Activated CD8-positive, alpha-beta memory T cell treated with anti-CD3 and anti-CD28 coated beads for 48 hours (primary cell): ENCODE data around the gene CDH4.

ENCODE experiments used
- DNase-seq, 3 experiments: peaks; one replicate each; pipeline ENCODE4 v3.0.0-alpha.2; 2020; ENCODE audit warnings: low read depth in 2 of 3, low spot score in 2 of 3

Gene CDH4

DNA sequence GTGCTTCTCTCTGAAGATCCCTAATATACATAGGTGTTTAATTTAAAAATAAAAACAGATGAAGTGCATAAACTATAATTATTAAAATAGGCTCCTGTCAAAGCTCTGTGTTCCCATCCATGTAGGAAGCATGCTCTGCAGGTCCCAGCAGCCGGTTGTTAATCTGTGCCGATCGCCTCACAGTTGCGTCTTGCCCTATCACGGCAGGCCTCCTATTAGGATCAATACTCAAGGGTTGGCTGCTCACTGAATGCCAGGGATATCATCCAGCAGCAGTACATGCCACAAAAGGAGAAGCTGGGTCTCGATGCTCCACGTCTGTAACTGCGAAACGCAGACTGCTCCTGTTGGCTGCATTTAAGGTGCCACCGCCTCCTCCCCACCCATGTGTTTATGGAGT is 369.8 kb downstream of the CDH4 start:
- DNase-seq = no peak

DNA sequence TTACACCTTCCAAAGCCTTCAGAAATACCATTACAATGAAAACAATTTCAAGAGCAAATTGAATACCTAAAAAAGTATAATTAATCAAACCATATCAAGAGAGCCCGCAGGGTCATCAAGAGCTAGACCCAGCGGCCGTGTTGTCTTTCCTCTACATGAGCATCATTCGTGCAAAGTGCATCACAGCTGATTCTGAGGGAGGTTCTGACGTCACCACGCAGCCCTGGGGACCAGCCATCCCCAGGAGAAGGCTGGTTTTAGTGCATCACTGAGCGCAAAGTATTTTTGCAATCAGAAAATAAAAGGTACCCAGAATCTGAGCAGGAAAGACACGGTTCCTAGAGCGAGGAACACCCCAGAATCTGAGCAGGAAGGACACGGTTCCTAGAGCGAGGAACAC is 371.4 kb downstream of the CDH4 start:
- DNase-seq = no peak

DNA sequence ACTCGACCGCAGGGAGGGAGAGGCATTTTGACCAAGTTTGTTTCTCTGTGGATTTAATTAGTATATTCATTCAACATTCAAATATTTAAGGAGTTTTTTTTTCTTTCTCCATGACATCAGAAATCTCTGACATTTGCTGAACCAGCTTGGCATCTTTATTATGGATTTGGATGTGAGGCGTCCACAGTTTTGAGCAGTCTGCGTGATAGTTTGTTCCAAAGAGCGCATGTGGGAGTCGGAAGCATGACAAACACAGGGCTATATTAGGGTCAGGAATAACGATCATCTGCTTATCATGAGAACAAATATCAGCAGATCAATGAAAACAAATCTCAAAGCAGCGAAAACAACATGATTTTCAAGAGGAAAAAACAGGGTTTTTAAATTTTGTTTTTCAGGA is 373.2 kb downstream of the CDH4 start:
- DNase-seq = no peak

DNA sequence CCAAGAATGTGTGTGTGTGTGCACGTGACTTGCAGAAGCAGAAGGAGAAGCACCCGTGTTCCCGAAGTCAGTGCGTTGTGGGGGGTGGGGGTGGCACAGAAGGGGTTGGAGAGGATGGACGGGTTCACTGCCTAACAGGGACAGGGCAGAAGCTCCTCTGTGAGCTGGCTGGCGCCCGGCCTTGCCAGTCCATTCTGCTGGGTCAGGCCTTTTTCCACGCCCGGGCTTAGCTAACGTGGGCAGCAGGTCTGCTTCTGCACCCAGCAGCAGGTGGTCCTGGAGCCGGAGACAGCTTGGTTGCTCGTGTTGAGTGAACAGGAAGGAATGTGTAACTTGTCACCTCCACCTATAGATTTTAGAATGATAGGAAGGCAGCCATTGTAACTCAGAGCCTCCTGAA is 374.4 kb downstream of the CDH4 start:
- DNase-seq = no peak

DNA sequence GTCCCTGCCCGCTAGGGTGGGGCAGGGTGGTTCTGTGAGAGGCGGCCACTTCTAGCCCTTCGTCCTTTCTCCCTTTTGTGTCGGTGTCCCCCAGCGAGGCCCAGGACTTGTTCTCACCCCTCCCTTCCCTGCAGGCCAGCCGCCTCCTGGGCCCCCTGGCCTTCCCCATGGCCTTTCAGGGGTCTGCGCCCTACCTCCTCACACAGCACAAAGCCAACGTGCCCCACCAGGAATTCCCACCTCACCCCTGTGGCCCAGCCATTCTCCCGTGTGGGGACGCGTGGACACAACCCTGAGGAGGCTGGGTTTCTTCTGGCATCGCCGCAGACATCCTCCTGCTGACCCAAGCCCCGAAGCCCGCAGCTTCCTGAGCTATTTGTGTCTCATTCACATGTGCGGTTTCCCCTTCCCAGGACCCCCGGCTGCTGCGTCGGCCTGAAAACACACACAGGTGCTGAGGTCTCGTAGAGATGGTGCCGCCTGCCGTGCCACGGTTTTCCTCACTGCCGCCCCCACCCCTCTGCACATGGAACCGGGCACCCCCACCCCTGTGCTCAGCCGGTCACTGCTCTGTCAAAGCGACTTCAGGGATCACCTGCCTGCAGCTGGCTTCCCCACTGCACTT is 375.8 kb downstream of the CDH4 start:
- DNase-seq = no peak

DNA sequence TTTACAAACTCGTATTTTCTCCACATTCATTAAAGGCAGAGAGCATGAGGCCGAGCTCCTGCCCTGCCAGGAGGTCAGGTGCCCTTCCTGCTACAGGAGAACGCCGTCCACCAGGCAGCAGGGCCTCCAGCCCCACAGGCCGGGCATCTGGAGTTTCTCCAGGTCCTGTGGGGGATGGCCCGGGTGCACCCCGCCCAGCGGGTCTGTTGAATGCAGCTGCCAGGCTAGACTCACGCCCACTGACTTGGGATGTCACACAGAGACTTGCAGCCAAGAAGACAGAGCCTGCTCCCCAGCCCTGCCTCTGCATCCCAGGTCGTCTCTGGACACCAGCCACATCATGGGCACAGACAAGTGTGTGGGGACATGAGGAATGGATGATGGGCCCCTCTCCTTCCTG is 376.4 kb downstream of the CDH4 start:
- no peak for DNase-seq

DNA sequence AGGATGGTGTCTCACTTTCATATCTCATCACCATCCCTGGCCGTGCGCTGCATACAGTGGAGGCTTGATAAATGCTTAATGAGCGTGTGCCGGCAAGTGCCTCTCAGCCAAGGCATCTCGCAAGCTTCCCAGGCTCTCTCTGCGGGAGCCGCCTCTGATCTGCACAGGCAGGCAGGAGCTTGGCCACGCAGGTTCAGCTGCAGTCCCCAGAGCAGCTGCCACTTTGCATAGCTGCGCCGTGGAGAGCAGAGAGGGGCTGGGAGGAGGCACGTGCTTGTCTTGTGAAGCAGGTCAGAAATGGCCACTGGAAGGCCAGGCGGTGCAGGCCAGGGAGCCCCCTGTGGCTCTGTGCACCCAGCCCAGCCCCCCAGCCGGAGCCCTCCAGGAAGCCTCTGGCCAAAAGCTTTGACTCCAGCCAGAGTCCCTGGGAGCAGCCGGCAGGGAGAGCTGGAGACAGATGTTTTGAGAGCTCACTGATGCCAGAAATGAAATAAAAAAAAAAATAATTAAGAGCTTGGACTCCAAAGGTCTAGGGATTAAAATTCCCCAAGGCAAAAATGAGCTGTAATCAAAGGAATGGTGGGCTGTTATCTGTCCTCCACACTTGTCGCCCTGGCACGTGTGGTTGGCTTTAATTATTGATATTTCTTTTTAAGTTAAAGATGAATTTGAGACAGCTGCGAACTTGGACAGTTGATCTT is 377.0 kb downstream of the CDH4 start:
- no peak for DNase-seq

DNA sequence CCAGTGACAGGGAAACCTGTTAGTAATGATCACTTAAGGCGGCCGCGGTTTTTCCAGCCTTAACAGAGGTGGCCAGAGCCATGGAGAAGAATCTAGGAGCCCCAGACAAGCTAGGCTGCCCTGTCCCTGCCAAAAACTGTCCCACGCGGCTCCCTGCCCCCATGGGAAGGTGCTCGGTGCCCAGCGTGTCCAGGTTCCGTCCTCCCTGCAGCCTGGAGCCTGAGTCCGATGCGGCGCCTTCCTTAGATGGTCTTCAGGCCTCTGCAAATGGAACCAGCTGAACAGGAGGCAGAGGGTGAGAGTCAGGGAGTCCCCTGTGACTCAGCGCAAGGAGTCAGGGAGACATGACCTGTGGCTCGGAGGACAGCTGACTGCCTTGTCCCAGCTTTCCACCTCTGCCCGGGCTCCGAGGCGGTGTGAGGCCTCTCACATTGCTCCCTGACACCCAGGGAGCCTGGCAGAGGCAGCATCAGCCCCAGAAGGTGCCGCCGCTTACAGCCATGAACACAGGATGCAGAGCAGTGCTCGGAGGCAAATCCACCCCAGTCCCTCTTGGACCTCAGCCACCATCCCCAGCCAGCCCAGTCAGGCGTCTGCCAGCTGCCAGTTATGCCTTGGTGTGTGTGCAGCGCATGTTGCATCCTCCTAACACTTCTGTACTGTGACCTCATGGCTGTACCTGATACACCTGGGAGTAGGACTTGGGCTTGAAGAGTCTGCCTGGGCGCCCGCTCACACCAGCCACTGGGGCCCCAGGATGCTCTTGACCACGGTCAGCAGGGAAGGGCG is 377.7 kb downstream of the CDH4 start:
- DNase-seq = no peak

DNA sequence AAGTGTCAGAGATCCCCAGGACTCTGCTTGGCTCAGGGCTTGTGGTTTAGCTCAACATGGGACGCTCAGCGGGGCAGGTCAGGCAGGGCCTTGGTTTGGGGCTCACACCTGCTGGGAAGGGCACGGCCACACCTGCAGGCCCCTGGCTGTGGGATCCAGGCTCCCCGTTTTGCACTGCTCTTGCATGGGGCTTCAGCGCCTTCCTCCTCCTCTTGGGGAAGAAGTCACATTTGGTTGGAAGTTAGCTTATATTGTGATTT is 378.3 kb downstream of the CDH4 start:
- no peak for DNase-seq

DNA sequence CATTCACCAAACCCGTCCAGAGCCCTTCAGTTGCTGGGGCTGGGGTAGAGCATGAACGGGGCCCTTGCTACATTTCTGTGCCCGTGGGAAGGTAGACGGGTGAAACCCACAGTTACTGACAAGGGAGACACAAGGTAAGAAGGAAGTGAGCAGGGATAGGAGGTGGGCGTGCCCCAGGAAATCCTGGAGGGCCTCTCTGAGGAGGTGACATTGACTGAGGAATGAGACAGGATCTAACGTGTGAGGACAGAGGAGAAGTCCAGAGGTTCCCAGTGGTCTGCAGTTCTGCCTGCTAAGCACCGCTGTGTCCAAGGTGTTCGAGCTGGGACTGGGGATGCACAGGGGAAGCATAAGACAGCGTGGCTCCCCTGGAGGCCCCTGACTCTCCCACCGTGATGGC is 378.8 kb downstream of the CDH4 start:
- no peak for DNase-seq

DNA sequence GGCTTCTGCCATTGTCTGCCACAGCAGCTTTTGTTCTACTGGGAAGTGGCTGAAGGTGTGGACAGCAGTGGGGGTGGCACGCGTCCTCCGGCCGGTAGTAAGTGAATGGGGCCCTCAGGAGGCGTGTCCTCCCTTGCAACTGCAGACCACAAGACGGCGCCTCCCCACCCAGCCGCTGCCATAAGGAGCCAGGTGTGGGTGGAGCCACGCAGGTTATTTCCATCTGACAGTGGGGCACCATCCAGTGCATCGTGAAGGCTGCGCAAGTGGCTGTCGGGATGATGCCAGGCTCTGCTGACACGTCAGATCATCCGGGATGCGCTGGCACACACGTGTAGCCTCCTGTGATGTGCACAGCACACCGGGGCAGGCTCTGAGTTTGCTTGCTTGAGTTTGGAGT is 379.7 kb downstream of the CDH4 start:
- DNase-seq = no peak

DNA sequence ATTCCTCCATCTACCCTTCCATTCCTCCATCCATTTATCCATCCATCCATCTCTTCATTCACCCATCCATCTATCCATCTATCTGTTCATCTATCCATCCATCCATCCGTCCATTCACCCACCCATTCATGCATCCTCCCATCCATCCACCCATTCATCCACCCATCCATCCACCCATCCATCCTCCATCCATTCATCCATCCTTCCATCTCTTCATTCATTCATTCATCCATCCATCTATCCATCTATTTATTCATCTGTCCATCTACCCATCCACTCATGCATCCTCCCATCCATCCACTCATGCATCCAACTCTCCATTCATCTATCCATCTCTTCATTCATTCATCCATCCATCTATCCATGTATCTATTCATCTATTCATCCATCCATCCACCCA is 380.9 kb downstream of the CDH4 start:
- no peak for DNase-seq

DNA sequence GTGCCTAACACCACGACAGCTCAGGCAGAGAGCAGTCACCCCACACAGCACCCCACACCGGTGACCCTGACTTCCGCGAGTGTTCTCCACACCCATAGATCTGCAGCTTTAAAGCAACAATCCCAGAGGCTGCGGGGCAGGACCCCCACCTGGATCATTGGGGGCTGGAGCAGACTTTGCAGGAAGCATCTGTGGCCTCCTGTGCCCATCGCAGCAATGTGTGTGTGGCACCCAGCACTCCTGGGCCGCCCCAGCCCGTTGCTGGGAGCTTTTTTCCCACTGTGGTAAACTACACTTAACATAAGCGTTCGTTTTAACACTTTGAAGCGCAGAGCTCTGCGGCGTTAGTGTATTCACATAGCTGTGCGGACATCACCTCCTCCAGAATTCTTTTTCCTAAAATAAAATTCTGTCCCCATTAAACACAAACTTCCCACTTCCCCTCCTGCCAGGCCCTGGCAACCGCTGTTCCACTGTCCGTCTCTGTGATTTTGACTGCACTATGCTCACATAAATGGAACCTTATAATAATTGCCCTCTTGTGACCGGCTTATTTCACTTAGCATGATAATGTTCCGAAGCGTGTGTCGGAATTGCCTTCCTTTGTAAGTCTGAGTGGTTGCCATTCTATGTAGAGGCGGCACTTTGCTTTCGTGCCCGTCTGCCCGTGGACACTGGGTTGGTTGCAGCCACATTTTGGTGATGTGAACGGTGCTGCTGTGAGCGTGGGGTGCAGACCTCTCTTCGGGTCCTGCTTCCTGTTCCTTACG is 382.5 kb downstream of the CDH4 start:
- DNase-seq = no peak

DNA sequence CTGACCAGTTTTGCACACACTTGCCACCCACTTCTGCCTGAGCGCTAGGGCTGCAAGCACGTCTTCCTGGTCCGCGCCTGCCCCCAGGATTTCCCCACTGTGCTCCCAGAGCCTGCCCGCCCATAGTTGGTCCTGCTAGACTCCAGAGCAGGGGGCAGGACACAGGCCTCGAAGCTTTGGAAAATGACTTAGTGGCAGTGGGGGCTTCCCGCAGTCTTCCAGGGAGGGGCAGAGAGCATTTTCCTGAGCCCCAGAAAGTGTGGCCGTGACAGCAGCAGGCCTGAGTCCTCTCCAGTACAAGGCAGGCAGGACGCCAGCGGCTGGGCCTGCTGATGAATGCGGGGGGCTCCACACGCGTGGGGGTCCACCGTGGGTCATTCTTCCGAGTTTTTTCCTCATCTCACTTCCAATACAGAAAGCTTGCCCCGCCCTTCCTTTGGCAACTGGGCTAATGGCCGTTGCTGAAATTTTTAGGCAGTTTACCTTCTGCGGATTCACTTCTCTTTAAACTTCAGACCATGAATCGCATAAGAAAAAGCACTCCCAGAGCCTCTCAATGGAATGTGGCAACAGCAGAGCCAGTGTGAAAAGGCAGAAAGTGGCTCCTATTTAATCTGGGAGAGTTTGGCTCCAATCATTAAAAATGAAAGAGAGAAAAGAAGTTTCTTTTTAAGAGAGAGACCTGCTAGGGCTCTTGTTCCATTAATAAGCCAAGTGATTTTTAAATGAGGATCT is 383.8 kb downstream of the CDH4 start:
- DNase-seq = no peak

DNA sequence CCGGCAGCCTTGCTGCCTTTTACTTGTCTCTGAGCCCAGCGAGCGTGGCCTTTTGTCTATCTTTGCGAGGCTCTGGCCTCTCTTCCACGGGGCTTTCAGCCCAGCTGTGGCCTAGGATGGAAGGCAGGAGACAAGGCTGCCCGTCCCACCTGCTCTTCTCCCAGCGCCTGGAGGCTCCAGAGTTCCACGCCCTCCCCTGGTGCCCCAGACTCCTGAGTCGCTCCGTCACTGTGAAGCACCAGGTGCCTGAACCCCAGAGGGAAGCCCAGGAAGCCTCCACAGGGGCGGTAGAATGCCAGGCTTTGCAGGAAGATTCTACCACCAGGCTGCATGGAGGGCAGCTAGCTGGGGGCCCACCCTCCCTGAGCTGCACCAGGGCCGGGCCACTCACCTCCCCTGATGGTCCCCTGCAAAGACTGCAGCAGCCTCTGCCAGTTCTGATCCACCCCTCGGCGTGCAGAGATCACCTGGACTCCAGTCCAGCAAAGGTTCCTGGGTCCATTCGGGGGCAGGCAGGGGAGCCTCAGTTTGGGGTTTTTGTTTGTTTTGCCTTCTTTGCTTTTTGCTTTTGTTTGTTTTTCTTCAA is 384.6 kb downstream of the CDH4 start:
- DNase-seq = no peak

DNA sequence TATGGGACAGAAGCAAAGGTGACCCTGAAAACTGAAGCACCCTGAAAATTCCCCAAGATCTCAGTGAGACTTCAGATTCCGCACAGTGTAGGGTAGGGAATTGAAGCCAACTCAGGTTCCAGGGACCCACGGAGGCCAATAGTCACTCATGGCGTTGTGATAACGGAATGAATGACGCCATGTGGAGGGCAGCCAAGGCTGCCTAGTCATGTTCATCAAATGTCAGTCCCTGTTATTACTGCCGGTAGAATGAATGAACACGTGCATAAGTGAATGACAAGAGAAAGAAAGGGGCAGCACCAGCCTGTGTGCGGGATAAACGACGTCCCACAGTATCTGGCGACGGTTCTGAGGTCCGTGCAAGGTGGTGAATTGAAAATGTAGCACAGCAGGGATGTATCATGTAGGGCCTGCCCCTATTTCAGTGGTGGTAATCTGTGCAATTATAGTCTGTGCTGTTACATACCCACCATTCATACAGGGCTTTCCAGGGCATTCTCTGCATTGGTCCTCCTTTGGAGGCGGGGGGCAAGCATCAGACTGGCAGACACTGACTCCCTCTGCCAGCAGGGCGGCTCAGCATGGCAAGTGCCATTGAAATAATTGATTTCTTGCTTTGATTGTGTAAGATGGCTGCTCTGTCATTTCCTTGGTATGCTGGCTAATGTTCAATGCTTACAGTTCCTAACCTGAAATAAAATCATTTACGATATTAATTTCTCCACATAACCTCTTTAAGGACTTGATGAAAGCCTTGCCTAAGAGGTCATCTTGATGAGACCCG is 386.9 kb downstream of the CDH4 start:
- DNase-seq = no peak

DNA sequence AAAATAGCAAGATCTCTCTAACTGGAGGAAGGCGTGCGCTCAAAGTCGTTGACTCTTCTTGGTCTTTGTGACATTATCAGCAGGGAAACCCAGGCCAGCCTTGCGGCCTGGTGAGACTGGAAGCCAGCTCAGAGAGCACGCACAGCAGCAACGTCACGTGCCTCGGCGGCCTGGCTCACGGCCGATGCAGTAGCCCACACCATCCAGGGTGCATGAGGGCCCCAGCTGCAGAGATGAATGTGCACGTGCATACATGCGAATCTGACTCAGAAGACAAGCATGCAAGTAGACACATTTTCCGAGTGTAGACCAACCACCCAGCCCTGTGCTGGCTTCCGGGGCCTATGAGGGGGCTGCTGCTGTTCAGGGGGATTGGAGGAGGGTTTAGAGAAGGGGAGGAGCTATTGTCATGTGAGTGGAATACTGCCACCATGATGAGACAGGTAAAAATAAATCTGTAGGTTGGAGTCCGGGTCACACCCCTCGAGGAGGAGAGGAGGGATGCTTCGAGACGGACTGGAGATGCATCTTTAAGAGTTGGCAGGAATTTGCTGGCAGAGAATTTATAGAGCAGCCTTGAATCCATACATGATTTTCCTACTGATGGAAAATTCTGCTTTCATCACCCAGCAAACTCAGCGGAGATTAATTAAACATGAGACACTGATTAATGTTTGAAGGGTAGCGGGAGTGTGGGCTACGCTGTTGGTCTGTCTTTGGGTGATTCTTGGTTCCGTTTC is 388.2 kb downstream of the CDH4 start:
- no peak for DNase-seq

DNA sequence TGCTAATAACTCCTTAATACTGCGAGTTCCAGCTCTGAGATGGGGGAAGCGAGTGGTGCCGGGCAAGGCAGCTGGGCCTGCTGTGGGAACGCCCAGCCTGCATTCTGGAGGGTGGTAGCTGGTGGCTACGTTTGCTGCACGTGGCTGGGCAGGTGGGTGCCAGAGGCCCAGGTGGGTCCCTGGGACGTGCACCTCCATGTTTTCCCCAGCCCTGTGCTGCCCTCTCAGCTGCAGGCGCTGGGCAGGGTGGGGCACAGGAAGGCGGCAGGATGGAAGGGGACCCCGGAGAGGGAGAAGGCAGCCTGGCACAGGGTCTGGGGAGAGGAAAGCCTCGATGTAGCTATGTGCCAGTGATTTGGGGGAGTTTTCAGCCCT is 388.8 kb downstream of the CDH4 start:
- no peak for DNase-seq

DNA sequence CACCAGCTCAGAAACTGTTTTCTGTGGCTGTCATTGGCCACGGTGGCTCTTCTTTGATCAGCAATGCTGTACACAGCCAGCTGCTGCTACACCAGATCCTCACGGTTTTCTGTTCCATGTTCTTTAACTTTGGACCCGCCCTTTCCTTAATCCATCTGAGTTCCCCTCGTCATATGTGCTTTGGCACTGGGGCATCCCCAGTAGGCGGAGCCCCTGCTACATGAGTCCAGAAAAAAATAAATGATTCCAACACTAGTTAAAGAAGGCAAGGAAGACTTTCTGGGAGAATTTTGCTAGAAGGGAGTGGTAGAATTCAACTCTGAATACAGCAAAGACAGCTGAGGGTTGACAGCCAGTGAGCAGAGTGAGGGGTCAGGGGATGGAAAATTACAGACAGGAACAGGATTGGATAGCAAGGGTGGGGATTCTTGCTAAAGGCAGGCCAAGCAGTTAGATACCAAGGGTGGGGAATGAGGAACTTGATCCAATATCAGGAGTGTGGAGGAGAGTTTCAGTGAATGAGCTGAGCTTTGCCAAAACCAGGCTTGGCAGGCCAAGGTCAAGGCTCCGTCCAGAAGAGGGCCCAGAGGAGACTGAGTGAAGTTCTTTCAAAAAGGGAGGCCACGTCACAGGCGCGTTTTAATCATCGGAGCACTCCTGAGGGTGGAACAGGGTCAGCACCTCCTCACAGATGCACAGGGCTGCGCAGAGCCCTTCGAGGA is 391.8 kb downstream of the CDH4 start:
- DNase-seq = no peak
